Measurements from ENCODE around the gene TUBGCP3.

GRCh38 chr13:112510987-112511685 lies 76.8 kb downstream of the TUBGCP3 start:
- TF ChIP-seq, protein P1, sequence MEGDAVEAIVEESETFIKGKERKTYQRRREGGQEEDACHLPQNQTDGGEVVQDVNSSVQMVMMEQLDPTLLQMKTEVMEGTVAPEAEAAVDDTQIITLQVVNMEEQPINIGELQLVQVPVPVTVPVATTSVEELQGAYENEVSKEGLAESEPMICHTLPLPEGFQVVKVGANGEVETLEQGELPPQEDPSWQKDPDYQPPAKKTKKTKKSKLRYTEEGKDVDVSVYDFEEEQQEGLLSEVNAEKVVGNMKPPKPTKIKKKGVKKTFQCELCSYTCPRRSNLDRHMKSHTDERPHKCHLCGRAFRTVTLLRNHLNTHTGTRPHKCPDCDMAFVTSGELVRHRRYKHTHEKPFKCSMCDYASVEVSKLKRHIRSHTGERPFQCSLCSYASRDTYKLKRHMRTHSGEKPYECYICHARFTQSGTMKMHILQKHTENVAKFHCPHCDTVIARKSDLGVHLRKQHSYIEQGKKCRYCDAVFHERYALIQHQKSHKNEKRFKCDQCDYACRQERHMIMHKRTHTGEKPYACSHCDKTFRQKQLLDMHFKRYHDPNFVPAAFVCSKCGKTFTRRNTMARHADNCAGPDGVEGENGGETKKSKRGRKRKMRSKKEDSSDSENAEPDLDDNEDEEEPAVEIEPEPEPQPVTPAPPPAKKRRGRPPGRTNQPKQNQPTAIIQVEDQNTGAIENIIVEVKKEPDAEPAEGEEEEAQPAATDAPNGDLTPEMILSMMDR (IDR thresholded peaks at IDR 0.05) = no peak
- TF ChIP-seq POLR2AphosphoS5 (IDR thresholded peaks at IDR 0.05) = no peak
